Mesangial cell (primary cell): ENCODE measurements around the gene VPS37B. TPM values are rescaled to one million over a fixed set of nuclear protein-coding genes. Genes with fewer than 3 reads are reported as not detected.

Source experiments
- total RNA-seq: library from RNA; depleted of rRNA; stranded (reverse); fragments of >200 nt; gene quantifications from 2 replicates; pipeline ENCODE4 v1.2.3, GENCODE V29; 2015

VPS37B gene
- total RNA-seq, result 32.3 and 33.6 TPM in 2 replicates

GRCh38 chr12:122895704-122896636 is at the start of gene VPS37B:
VPS37B (minus strand) TSS chr12:122896124; CDS start chr12:122896062, 62 bp downstream.

GRCh38 chr12:122834921-122835749 is 60.8 kb downstream of the VPS37B start, which contains the start of gene HIP1R:
HIP1R (plus strand) TSS chr12:122835457; CDS start chr12:122835551, 94 bp downstream.

Other genes starting within 250 kb of the VPS37B start
- 0.13 TPM in 1 of 2 replicates, not detected in the other for gene HCAR2, start 192.8 kb downstream of the VPS37B start, total RNA-seq
- 0.16 TPM in 1 of 2 replicates, not detected in the other for gene HCAR3, start 179.3 kb downstream of the VPS37B start, total RNA-seq
- gene HCAR1, start 165.3 kb downstream of the VPS37B start, total RNA-seq, result 1.8 and 3.4 TPM in 2 replicates
- 21.9 and 31.1 TPM in 2 replicates for gene DENR, start 143.3 kb downstream of the VPS37B start, total RNA-seq
- 0.16 and 0.25 TPM in 2 replicates for gene CCDC62, start 121.6 kb downstream of the VPS37B start, total RNA-seq
- 32.6 and 76.2 TPM in 2 replicates for gene HIP1R, start 60.7 kb downstream of the VPS37B start, total RNA-seq
- 7.0 and 9.1 TPM in 2 replicates for gene ABCB9, start 70.3 kb upstream of the VPS37B start, total RNA-seq
- gene OGFOD2, start 79.1 kb upstream of the VPS37B start, total RNA-seq, result 17.6 and 24.1 TPM in 2 replicates
- gene ARL6IP4, start 84.6 kb upstream of the VPS37B start, total RNA-seq, result 114 and 140 TPM in 2 replicates